Activated CD8-positive, alpha-beta T cell treated with anti-CD3 and anti-CD28 coated beads for 36 hours (primary cell): ENCODE measurements around the gene ZNF669. TPM values are rescaled to one million over a fixed set of nuclear protein-coding genes. Genes with fewer than 3 reads are reported as not detected.
A peak's percentile ranks its signal among the peaks of the same experiment; 100 is the strongest.

Source experiments
- ATAC-seq: fragments of 200-7000 bp; cut with Tn5 transposase; one replicate; pipeline ENCODE4 v1.10.0; 2021; ENCODE audit warnings: mild to moderate bottlenecking, moderate library complexity
- CTCF ChIA-PET: fragments of 350-600 bp; sonication (Branson Sonifier 250); formaldehyde crosslinking; loops from one replicate; lab custom pipeline; 2021; ENCODE audit warnings: antibody characterized with exemption; lab: Charles Lee
- POLR2A ChIA-PET: fragments of 350-600 bp; sonication (Branson Sonifier 250); formaldehyde crosslinking; loops from one replicate; lab custom pipeline; 2021; ENCODE audit warnings: antibody characterized with exemption; lab: Charles Lee
- DNase-seq: peaks from one replicate; pipeline ENCODE4 v3.0.0-alpha.2; 2020
- H3K27ac Mint-ChIP-seq: one replicate; pipeline ENCODE4 v1.8.0; 2021; ENCODE audit warnings: mild to moderate bottlenecking, mixed read lengths
- H3K27me3 Mint-ChIP-seq: one replicate; pipeline ENCODE4 v1.8.0; 2021; ENCODE audit warnings: mixed read lengths
- H3K36me3 Mint-ChIP-seq: one replicate; pipeline ENCODE4 v1.8.0; 2021; ENCODE audit warnings: low read depth, mixed read lengths
- H3K4me1 Mint-ChIP-seq: one replicate; pipeline ENCODE4 v1.8.0; 2021; ENCODE audit warnings: low read depth, mixed read lengths
- H3K4me3 Mint-ChIP-seq: one replicate; pipeline ENCODE4 v1.8.0; 2021; ENCODE audit warnings: mild to moderate bottlenecking, moderate library complexity, mixed read lengths
- H3K9me3 Mint-ChIP-seq: one replicate; pipeline ENCODE4 v1.8.0; 2021; ENCODE audit warnings: mixed read lengths
- intact Hi-C: fragments of 100-400 bp; cut with micrococcal nuclease; formaldehyde crosslinking; loops from one replicate; pipeline ENCODE4 v1.10.0; 2022
- total RNA-seq, 2 experiments: library from RNA; stranded (reverse); gene quantifications; one replicate each; pipeline ENCODE4 v1.2.3, GENCODE V29; 2021
- TF ChIP-seq, protein P1 (sequence below): fragments of 200-600 bp; IDR thresholded peaks from one replicate; pipeline ENCODE4 v1.8.0; 2022; ENCODE audit warnings: antibody characterized with exemption, mild to moderate bottlenecking

Gene ZNF669
- total RNA-seq, 2 experiments from 2014 or later, result 7.6 to 8.0 TPM

DNA sequence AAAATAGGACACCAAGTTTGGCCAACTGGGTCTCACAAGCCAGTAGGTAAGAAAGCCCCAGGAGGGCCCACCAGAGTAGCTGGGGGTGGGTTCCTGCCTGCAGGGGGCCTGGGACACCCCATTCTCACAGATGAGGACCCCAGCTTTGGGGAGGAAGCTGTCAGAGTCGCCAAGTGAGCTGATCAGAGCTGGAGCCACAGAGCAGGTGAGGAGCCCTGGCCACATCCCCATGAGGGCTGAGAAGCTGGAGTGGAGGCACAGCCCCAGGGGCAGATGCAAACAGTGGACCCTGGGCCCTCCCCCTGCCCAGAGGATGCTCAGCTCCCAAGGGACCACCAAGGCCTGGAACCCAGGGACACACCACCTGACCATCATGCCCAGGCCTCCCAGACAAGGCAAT lies 16.9 kb downstream of the ZNF669 start:
- Mint-ChIP-seq H3K4me1 (no peaks in the 10 kb centered on the region), H3K27ac (no peak overlapping the region), H3K36me3 (no peaks in the 10 kb centered on the region), H3K27me3 (peaks cover 7% of the 10 kb centered on the region), H3K9me3 (peaks cover 4% of the 10 kb centered on the region), H3K4me3 (no peak overlapping the region)
- DNase-seq, result no peak
- ChIA-PET CTCF (no interaction called here), POLR2A (no interaction called here)
- ATAC-seq, result no peak
- TF ChIP-seq, protein P1, sequence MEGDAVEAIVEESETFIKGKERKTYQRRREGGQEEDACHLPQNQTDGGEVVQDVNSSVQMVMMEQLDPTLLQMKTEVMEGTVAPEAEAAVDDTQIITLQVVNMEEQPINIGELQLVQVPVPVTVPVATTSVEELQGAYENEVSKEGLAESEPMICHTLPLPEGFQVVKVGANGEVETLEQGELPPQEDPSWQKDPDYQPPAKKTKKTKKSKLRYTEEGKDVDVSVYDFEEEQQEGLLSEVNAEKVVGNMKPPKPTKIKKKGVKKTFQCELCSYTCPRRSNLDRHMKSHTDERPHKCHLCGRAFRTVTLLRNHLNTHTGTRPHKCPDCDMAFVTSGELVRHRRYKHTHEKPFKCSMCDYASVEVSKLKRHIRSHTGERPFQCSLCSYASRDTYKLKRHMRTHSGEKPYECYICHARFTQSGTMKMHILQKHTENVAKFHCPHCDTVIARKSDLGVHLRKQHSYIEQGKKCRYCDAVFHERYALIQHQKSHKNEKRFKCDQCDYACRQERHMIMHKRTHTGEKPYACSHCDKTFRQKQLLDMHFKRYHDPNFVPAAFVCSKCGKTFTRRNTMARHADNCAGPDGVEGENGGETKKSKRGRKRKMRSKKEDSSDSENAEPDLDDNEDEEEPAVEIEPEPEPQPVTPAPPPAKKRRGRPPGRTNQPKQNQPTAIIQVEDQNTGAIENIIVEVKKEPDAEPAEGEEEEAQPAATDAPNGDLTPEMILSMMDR, result no peak
- intact Hi-C loops, result no loop called here

GRCh38 chr1:247085310-247085709 lies 18.8 kb downstream of the ZNF669 start:
- Mint-ChIP-seq H3K9me3 (peaks cover 4% of the 10 kb centered on the region), H3K36me3 (no peaks in the 10 kb centered on the region), H3K4me3 (no peak overlapping the region), H3K4me1 (no peaks in the 10 kb centered on the region), H3K27ac (no peak overlapping the region), H3K27me3 (peaks cover 9% of the 10 kb centered on the region)
- TF ChIP-seq, protein P1, result no peak
- ChIA-PET POLR2A (no interaction called here), CTCF (no interaction called here)
- no peak for ATAC-seq
- DNase-seq, result no peak
- intact Hi-C loops, result no loop called here

DNA sequence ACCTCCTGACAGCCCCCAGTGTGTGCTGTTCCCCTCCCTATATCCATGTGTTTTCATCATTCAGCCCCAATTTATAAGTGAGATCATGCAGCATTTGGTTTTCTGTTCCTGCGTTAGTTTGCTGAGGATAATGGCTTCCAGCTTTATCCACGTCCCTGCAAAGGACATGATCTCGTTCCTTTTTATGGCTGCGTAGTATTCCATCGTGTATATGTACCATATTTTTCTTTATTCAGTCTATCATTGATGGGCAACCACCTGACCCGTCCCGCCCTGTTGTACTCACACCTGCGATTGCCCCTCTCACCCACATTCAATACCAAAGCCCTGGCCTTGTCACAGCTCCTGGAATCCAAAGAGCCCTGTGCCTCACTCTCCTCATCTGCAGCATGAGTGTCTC lies 19.4 kb downstream of the ZNF669 start:
- Mint-ChIP-seq H3K9me3 (peaks cover 4% of the 10 kb centered on the region), H3K36me3 (no peaks in the 10 kb centered on the region), H3K27me3 (peaks cover 9% of the 10 kb centered on the region), H3K4me3 (no peak overlapping the region), H3K4me1 (no peaks in the 10 kb centered on the region), H3K27ac (no peak overlapping the region)
- intact Hi-C loops, result no loop called here
- TF ChIP-seq, protein P1, result no peak
- CTCF ChIA-PET, result no interaction called here
- DNase-seq (no peak), ATAC-seq (no peak)
- POLR2A ChIA-PET, result no interaction called here

GRCh38 chr1:247079141-247079874 lies 24.8 kb downstream of the ZNF669 start:
- intact Hi-C loops, result no loop called here
- ChIA-PET CTCF (interaction anchor here (0.6 to 1.5 kb wide), 4 partner anchors 12 to 311 kb away, joined by 3 read pairs; no protein-coding TSS in a partner anchor), POLR2A (interaction anchor here (0.6 to 1.2 kb wide), 5 partner anchors 24 to 213 kb away, joined by 3 to 4 read pairs (median 3); partner anchors contain the start of gene ZNF669)
- Mint-ChIP-seq H3K9me3 (peaks cover 11% of the 10 kb centered on the region), H3K27ac (peak overlapping the region; percentile 90), H3K4me3 (peak overlapping the region; percentile 84), H3K36me3 (peaks cover 23% of the 10 kb centered on the region), H3K27me3 (peaks cover 5% of the 10 kb centered on the region), H3K4me1 (peaks cover 28% of the 10 kb centered on the region)
- ATAC-seq (no peak), DNase-seq (peak; percentile 34)
- TF ChIP-seq, protein P1, result no peak
